MG63 (cell line): ENCODE data around the gene ADAM21. TPM values are rescaled to one million over a fixed set of nuclear protein-coding genes. Genes with fewer than 3 reads are reported as not detected.
"Not testable (repeated sequence)": the region's sequence is repeated elsewhere in the genome, so short reads cannot be mapped to it uniquely, and the experiment has no call there.

ENCODE experiments used
- DNase-seq: peaks from one replicate; pipeline ENCODE4 v3.0.0-alpha.2; 2020
- H3K27me3 ChIP-seq: fragments of 250-450 bp; sonication (Bioruptor Pico); 2 replicates; pipeline ENCODE4 v1.5.1; 2020; ENCODE audit warnings: mild to moderate bottlenecking, moderate library complexity
- H3K36me3 ChIP-seq: fragments of 250-450 bp; sonication (Bioruptor Pico); 2 replicates; pipeline ENCODE4 v1.5.1; 2020; ENCODE audit warnings: mild to moderate bottlenecking, moderate library complexity
- H3K4me3 ChIP-seq: fragments of 250-450 bp; sonication (Bioruptor Pico); 2 replicates; pipeline ENCODE4 v1.5.1; 2020; ENCODE audit warnings: mild to moderate bottlenecking, moderate library complexity
- H3K9me3 ChIP-seq: fragments of 250-450 bp; sonication (Bioruptor Pico); 2 replicates; pipeline ENCODE4 v1.5.1; 2020; ENCODE audit warnings: mild to moderate bottlenecking, moderate library complexity
- total RNA-seq: library from RNA; depleted of rRNA; stranded (reverse); fragments of >200 nt; shearing (Covaris generic); gene quantifications from 2 replicates; pipeline ENCODE4 v1.2.3, GENCODE V29; 2014; ENCODE audit warnings: low replicate concordance; rRNA removed

ADAM21 gene
- total RNA-seq = 0.49 and 1.7 TPM in 2 replicates

- no peak for DNase-seq
- Histone ChIP-seq H3K27me3 (no peaks in the 10 kb centered on the region), H3K9me3 (no peaks in the 10 kb centered on the region), H3K4me3 (no peak within 1 kb of the TSS), H3K36me3 (no peaks in the 10 kb centered on the region)
Observed at GRCh38 chr14:70451874-70452273, at the start of gene ADAM21. TSS of gene ADAM21 (plus strand) at chr14:70452174. CDS start at chr14:70457500, 5,326 bp downstream.

DNA sequence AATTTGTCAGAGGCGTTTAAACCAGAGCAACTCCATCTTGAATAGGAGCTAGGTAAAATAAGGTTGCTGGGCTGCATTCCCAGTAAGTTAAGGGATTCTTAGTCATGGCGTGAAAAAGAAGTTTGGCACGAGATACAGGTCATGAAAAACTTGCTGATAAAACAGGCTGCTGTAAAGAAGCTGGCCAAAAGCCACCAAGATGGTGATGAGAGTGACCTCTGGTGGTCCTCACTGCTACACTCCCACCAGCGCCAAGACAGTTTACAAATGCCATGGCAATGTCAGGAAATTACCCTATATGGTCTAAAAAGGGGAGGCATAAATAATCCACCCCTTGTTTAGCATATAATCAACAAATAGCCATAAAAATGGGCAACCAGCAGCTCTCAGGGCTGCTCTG lies 48.6 kb upstream of the ADAM21 start:
- not testable (repeated sequence) for H3K36me3 ChIP-seq, H3K4me3 ChIP-seq, DNase-seq, H3K27me3 ChIP-seq, H3K9me3 ChIP-seq

DNA sequence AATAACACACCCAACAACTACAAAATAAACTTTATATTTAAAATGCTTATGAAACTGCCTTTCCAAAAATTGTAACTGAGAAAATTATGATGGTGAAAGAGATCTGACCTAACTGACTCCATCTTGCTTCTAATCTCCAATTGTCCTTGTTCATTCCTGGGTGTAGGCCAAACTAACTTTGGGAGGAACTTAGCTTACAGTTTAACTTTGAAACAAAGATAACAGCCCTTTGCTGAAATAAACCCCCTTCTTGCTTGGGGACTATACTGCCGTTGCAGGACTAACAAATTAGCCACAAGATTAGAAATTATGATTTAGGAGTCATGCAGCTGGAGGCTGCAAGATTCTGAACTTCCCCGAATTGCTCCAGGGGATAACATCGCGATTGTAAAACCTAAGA lies 45.8 kb upstream of the ADAM21 start:
- not testable (repeated sequence) for H3K4me3 ChIP-seq, H3K27me3 ChIP-seq, DNase-seq

GRCh38 chr14:70407621-70408020 lies 44.4 kb upstream of the ADAM21 start:
- no peaks in the 10 kb centered on the region for H3K9me3 ChIP-seq
- no peaks in the 10 kb centered on the region for H3K36me3 ChIP-seq
- DNase-seq = no peak
- H3K27me3 ChIP-seq = no peaks in the 10 kb centered on the region
- H3K4me3 ChIP-seq = no peak overlapping the region

More for the DNA sequence above, 45.8 kb upstream of the ADAM21 start:
- not testable (repeated sequence) for H3K9me3 ChIP-seq, H3K36me3 ChIP-seq

GRCh38 chr14:70415788-70416187 lies 36.2 kb upstream of the ADAM21 start:
- peak overlapping the region; percentile 80 for H3K4me3 ChIP-seq

DNA sequence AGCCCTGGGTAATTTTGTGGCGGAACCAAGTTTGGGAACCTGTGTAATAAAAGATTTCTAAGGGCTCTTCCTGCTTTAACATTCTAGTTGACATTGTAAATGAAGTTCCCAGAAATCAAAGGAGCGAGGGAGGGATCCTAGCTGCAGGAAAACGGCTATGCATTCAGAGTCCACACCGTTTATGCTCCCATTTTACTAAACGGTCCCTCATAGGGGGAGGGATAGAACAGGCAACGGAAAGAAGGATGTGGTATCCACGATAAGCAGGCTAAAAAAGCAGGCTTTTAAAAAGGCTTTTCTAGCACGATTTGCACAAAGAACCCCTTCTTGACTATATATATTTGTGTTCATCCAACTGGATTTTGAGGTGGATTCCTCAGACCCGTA lies 35.6 kb upstream of the ADAM21 start:
- DNase-seq = no peak
- no peaks in the 10 kb centered on the region for H3K9me3 ChIP-seq
- H3K27me3 ChIP-seq = no peaks in the 10 kb centered on the region
- H3K36me3 ChIP-seq = no peaks in the 10 kb centered on the region
- peak overlapping the region; percentile 80 for H3K4me3 ChIP-seq

More at GRCh38 chr14:70415788-70416187, 36.2 kb upstream of the ADAM21 start:
- no peaks in the 10 kb centered on the region for H3K27me3 ChIP-seq
- no peaks in the 10 kb centered on the region for H3K36me3 ChIP-seq
- H3K9me3 ChIP-seq = no peaks in the 10 kb centered on the region
- DNase-seq = no peak

- DNase-seq = peak; percentile 69
- H3K27me3 ChIP-seq = no peaks in the 10 kb centered on the region
- H3K36me3 ChIP-seq = no peaks in the 10 kb centered on the region
- peak within 1 kb of the TSS; percentile 80 for H3K4me3 ChIP-seq
- no peaks in the 10 kb centered on the region for H3K9me3 ChIP-seq
Observed at GRCh38 chr14:70416725-70417349, 35.1 kb upstream of the ADAM21 start, which contains the start of gene SYNJ2BP. TSS of gene SYNJ2BP (minus strand) at chr14:70417090. CDS start at chr14:70416963, 127 bp downstream.

- H3K9me3 ChIP-seq, H3K27me3 ChIP-seq, H3K4me3 ChIP-seq, DNase-seq, H3K36me3 ChIP-seq: not testable (repeated sequence)
Observed at GRCh38 chr14:70419270-70419931, 32.6 kb upstream of the ADAM21 start.

DNA sequence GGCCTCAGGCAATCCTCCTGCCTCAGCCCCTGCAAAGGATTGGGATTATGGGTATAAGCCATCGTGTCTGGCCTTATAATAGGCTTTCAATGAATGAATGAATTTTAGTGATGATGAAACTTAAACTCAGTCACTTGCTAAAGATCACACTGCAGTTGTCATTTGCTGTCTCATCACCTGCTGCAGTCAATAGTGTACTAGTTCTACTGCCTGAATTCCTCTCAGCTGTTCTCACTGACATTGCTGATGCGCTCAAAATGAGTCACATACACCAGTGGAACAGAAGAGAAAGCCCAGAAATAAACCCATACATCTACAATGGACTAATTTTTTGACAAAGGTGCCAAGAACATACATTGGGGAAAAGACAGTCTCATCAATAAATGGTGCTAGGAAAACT lies 29.4 kb upstream of the ADAM21 start:
- Histone ChIP-seq H3K27me3 (no peaks in the 10 kb centered on the region), H3K4me3 (no peak overlapping the region), H3K36me3 (no peaks in the 10 kb centered on the region), H3K9me3 (no peaks in the 10 kb centered on the region)
- DNase-seq = no peak

DNA sequence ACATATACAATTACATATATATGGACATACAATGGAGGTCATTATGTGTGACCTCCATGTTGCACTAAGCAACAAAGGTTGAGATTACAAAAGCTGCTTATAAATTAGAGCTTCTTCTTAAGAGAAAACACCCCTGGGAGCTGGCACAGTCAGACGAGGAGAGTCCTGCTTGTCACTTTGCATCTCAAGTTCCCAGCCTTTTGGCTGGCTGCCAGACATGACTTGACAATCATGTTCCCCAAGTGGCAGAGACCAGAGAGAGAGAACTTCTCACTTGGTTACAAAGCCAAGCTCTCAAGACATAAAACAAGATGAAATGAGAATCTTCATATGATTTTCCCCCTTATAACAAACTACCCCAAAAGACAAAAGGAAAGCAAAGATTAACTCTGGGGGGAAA lies 26.6 kb upstream of the ADAM21 start:
- no peaks in the 10 kb centered on the region for H3K27me3 ChIP-seq
- no peak overlapping the region for H3K4me3 ChIP-seq
- no peak for DNase-seq
- no peaks in the 10 kb centered on the region for H3K36me3 ChIP-seq
- H3K9me3 ChIP-seq = no peaks in the 10 kb centered on the region

GRCh38 chr14:70426555-70426954 lies 25.4 kb upstream of the ADAM21 start:
- H3K4me3 ChIP-seq, H3K9me3 ChIP-seq, H3K27me3 ChIP-seq, H3K36me3 ChIP-seq, DNase-seq: not testable (repeated sequence)

DNA sequence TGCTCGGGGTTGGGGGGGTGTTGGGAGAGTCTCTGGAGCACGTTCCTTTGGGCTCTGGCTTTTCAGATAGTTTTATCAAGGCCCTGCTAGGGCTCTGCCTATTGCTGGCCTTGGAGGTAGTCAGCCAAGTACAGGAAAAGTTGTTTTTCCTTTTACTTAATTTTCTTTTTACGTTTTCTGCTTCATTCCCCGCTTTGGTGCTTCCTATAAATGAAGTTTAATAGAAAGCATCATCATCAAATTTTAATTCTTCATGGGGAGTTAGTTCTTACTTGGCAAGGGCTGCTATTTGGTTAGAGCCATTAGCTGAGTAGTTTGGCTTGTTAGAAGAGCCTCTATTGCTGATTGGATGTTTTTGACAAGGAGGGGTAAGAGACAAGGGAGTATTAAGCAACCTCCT lies 15.1 kb upstream of the ADAM21 start:
- no peak for DNase-seq
- Histone ChIP-seq H3K36me3 (no peaks in the 10 kb centered on the region), H3K9me3 (no peaks in the 10 kb centered on the region), H3K4me3 (no peak overlapping the region), H3K27me3 (no peaks in the 10 kb centered on the region)

GRCh38 chr14:70441641-70442040 lies 10.3 kb upstream of the ADAM21 start:
- Histone ChIP-seq H3K36me3 (no peaks in the 10 kb centered on the region), H3K4me3 (no peak overlapping the region), H3K9me3 (no peaks in the 10 kb centered on the region), H3K27me3 (no peaks in the 10 kb centered on the region)
- DNase-seq = no peak

GRCh38 chr14:70442750-70443149 lies 9.2 kb upstream of the ADAM21 start:
- DNase-seq = no peak
- H3K27me3 ChIP-seq = no peaks in the 10 kb centered on the region
- no peaks in the 10 kb centered on the region for H3K9me3 ChIP-seq
- no peak overlapping the region for H3K4me3 ChIP-seq
- H3K36me3 ChIP-seq = no peaks in the 10 kb centered on the region

DNA sequence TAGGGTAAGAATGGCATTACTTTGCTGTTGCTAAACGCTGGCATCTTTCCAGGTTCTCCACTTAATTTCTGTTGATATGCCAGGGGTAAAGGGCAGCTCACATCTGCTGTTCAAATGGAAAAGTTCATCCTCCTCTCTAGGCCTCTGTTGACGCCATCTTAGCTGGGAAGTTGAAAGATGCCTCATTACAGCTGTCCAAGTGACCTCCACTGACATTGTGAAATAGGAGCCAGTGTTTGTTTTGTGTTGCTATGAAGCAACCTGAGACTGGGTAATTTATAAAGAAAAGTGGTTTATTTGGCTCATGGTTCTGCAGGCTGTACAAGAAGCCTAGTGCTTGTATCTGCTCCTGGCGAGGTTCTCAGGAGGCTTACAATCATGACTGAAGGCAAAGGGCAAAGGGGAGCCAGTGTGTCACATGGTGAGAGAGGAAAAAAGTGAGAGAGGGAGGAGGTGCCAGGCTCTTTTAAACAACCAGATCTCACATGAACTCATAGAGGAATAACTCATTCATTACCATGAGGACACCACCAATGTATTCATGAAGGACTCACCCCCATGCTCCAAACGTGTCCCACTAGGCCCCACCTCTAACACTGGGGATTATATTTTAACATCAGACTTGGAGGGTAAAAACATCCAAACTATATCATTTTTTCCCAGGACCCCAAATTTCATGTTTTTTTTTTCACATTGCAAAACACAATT lies 3.2 kb upstream of the ADAM21 start:
- Histone ChIP-seq H3K36me3 (no peaks in the 10 kb centered on the region), H3K9me3 (no peaks in the 10 kb centered on the region), H3K4me3 (no peak overlapping the region), H3K27me3 (no peaks in the 10 kb centered on the region)
- no peak for DNase-seq

- DNase-seq = no peak
- Histone ChIP-seq H3K4me3 (no peak overlapping the region), H3K9me3 (no peaks in the 10 kb centered on the region), H3K36me3 (no peaks in the 10 kb centered on the region), H3K27me3 (no peaks in the 10 kb centered on the region)
Observed at GRCh38 chr14:70454731-70455130, 2.8 kb downstream of the ADAM21 start.

DNA sequence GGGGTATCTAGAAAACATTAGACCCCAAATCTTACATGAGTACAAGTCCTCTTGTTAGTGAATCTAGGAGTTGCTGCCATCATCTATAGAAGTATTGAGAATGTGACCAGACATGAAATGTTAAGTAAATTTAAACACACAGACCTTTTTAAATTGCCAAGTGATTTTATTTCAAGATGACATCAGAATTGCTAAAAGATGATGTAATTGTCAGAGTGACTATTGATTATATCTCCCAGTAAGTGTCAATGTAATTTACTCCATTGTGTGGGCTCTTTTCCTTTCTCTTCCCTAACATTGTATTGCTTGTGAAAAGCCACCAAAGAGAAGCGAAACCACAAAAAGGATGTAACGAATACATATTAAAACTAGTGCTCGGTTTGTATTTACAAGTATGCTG lies 16.8 kb downstream of the ADAM21 start:
- no peak overlapping the region for H3K4me3 ChIP-seq
- no peaks in the 10 kb centered on the region for H3K27me3 ChIP-seq
- no peaks in the 10 kb centered on the region for H3K9me3 ChIP-seq
- no peak for DNase-seq
- H3K36me3 ChIP-seq = no peaks in the 10 kb centered on the region
